Activated CD4-positive, alpha-beta memory T cell treated with anti-CD3 and anti-CD28 coated beads, Interleukin-2, amount 10 ng/mL, durations not matched to agents 7 days and 5 days (primary cell): Measurements from ENCODE around the gene SORBS2. TPM values are rescaled to one million over a fixed set of nuclear protein-coding genes. Genes with fewer than 3 reads are reported as not detected.

Source experiments
- CTCF ChIA-PET: fragments of 350-600 bp; sonication (Branson Sonifier 250); formaldehyde crosslinking; loops from one replicate; lab custom pipeline; 2021; ENCODE audit warnings: antibody characterized with exemption, inconsistent platforms; lab: Charles Lee
- POLR2A ChIA-PET: fragments of 350-600 bp; sonication (Branson Sonifier 250); formaldehyde crosslinking; loops from one replicate; lab custom pipeline; 2021; ENCODE audit warnings: antibody characterized with exemption; lab: Charles Lee
- DNase-seq: peaks from one replicate; pipeline ENCODE4 v3.0.0-alpha.2; 2020
- H3K27ac Mint-ChIP-seq: one replicate; pipeline ENCODE4 v1.8.0; 2021; ENCODE audit warnings: mild to moderate bottlenecking, mixed read lengths
- H3K27me3 Mint-ChIP-seq: one replicate; pipeline ENCODE4 v1.8.0; 2021; ENCODE audit warnings: mixed read lengths
- H3K36me3 Mint-ChIP-seq: one replicate; pipeline ENCODE4 v1.8.0; 2021; ENCODE audit warnings: low read depth, mixed read lengths
- H3K4me1 Mint-ChIP-seq: one replicate; pipeline ENCODE4 v1.8.0; 2021; ENCODE audit warnings: mixed read lengths
- H3K4me3 Mint-ChIP-seq: one replicate; pipeline ENCODE4 v1.8.0; 2021; ENCODE audit warnings: mild to moderate bottlenecking, mixed read lengths
- H3K9me3 Mint-ChIP-seq: one replicate; pipeline ENCODE4 v1.8.0; 2021; ENCODE audit warnings: mixed read lengths
- total RNA-seq, 2 experiments: library from RNA; stranded (reverse); gene quantifications; one replicate each; pipeline ENCODE4 v1.2.3, GENCODE V29; 2021

The SORBS2 gene
- total RNA-seq, 2 experiments from 2014 or later = not detected

- CTCF ChIA-PET = no interaction called here
These were observed 163.4 kb downstream of the SORBS2 start for GRCh38 chr4:185648631-185649030.

GRCh38 chr4:185645403-185645802, 166.6 kb downstream of the SORBS2 start:
- no peak overlapping the region for H3K27ac Mint-ChIP-seq
- CTCF ChIA-PET = no interaction called here
- POLR2A ChIA-PET = no interaction called here
- H3K36me3 Mint-ChIP-seq = no peaks in the 10 kb centered on the region
- H3K4me3 Mint-ChIP-seq = no peak overlapping the region
- DNase-seq = no peak
- no peaks in the 10 kb centered on the region for H3K4me1 Mint-ChIP-seq
- H3K27me3 Mint-ChIP-seq = peaks cover 13% of the 10 kb centered on the region
- H3K9me3 Mint-ChIP-seq = no peaks in the 10 kb centered on the region

More at GRCh38 chr4:185648631-185649030, 163.4 kb downstream of the SORBS2 start:
- Mint-ChIP-seq H3K27me3 (peaks cover 7% of the 10 kb centered on the region), H3K27ac (no peak overlapping the region), H3K36me3 (no peaks in the 10 kb centered on the region), H3K4me1 (no peaks in the 10 kb centered on the region), H3K9me3 (no peaks in the 10 kb centered on the region), H3K4me3 (no peak overlapping the region)
- POLR2A ChIA-PET = no interaction called here
- DNase-seq = no peak

GRCh38 chr4:185644408-185644807, 167.6 kb downstream of the SORBS2 start:
- no peak overlapping the region for H3K27ac Mint-ChIP-seq
- H3K27me3 Mint-ChIP-seq = peaks cover 16% of the 10 kb centered on the region
- H3K4me3 Mint-ChIP-seq = no peak overlapping the region
- no peaks in the 10 kb centered on the region for H3K9me3 Mint-ChIP-seq
- H3K36me3 Mint-ChIP-seq = no peaks in the 10 kb centered on the region
- ChIA-PET CTCF (no interaction called here), POLR2A (no interaction called here)
- H3K4me1 Mint-ChIP-seq = no peaks in the 10 kb centered on the region
- DNase-seq = no peak

GRCh38 chr4:185642907-185643306, 169.1 kb downstream of the SORBS2 start:
- ChIA-PET CTCF (interaction anchor here (1.5 kb wide), 1 partner anchor 395 kb away, joined by 11 read pairs; no protein-coding TSS in a partner anchor), POLR2A (no interaction called here)
- peaks cover 1% of the 10 kb centered on the region for H3K4me1 Mint-ChIP-seq
- H3K9me3 Mint-ChIP-seq = no peaks in the 10 kb centered on the region
- peaks cover 27% of the 10 kb centered on the region for H3K27me3 Mint-ChIP-seq
- no peak overlapping the region for H3K27ac Mint-ChIP-seq
- no peak overlapping the region for H3K4me3 Mint-ChIP-seq
- H3K36me3 Mint-ChIP-seq = no peaks in the 10 kb centered on the region
- DNase-seq = no peak

- peaks cover 1% of the 10 kb centered on the region for H3K4me1 Mint-ChIP-seq
- H3K36me3 Mint-ChIP-seq = no peaks in the 10 kb centered on the region
- peaks cover 32% of the 10 kb centered on the region for H3K27me3 Mint-ChIP-seq
- ChIA-PET CTCF (interaction anchor here (1.0 to 2.0 kb wide), 7 partner anchors 22 to 497 kb away, joined by 3 to 18 read pairs (median 4); no protein-coding TSS in a partner anchor), POLR2A (no interaction called here)
- DNase-seq = no peak
- no peak overlapping the region for H3K27ac Mint-ChIP-seq
- no peaks in the 10 kb centered on the region for H3K9me3 Mint-ChIP-seq
- H3K4me3 Mint-ChIP-seq = no peak overlapping the region
These were observed 171.0 kb downstream of the SORBS2 start for GRCh38 chr4:185640811-185641675.

- peaks cover 1% of the 10 kb centered on the region for H3K4me1 Mint-ChIP-seq
- CTCF ChIA-PET = interaction anchor here (1.0 kb wide), 1 partner anchor 400 kb away, joined by 3 read pairs; no protein-coding TSS in a partner anchor
- DNase-seq = no peak
- H3K36me3 Mint-ChIP-seq = no peaks in the 10 kb centered on the region
- H3K4me3 Mint-ChIP-seq = no peak overlapping the region
- POLR2A ChIA-PET = no interaction called here
- no peak overlapping the region for H3K27ac Mint-ChIP-seq
- peaks cover 25% of the 10 kb centered on the region for H3K27me3 Mint-ChIP-seq
- H3K9me3 Mint-ChIP-seq = peaks cover 3% of the 10 kb centered on the region
These were observed 173.3 kb downstream of the SORBS2 start for GRCh38 chr4:185638548-185639301.

GRCh38 chr4:185638093-185638492, 173.9 kb downstream of the SORBS2 start:
- POLR2A ChIA-PET = no interaction called here
- Mint-ChIP-seq H3K27ac (no peak overlapping the region), H3K4me3 (no peak overlapping the region), H3K27me3 (peaks cover 23% of the 10 kb centered on the region), H3K4me1 (peaks cover 1% of the 10 kb centered on the region), H3K9me3 (peaks cover 3% of the 10 kb centered on the region), H3K36me3 (no peaks in the 10 kb centered on the region)
- CTCF ChIA-PET = interaction anchor here (1.0 kb wide), 1 partner anchor 400 kb away, joined by 3 read pairs; no protein-coding TSS in a partner anchor
- no peak for DNase-seq

GRCh38 chr4:185637163-185637875, 174.7 kb downstream of the SORBS2 start:
- peaks cover 3% of the 10 kb centered on the region for H3K9me3 Mint-ChIP-seq
- no peaks in the 10 kb centered on the region for H3K36me3 Mint-ChIP-seq
- DNase-seq = no peak
- POLR2A ChIA-PET = no interaction called here
- CTCF ChIA-PET = interaction anchor here (0.7 kb wide), 1 partner anchor 239 kb away, joined by 3 read pairs; no protein-coding TSS in a partner anchor
- H3K27ac Mint-ChIP-seq = no peak overlapping the region
- H3K27me3 Mint-ChIP-seq = peaks cover 18% of the 10 kb centered on the region
- H3K4me1 Mint-ChIP-seq = peaks cover 1% of the 10 kb centered on the region
- H3K4me3 Mint-ChIP-seq = no peak overlapping the region

GRCh38 chr4:185634066-185634652, 177.8 kb downstream of the SORBS2 start:
- Mint-ChIP-seq H3K4me3 (no peak overlapping the region), H3K27ac (no peak overlapping the region), H3K27me3 (peaks cover 15% of the 10 kb centered on the region), H3K9me3 (peaks cover 3% of the 10 kb centered on the region), H3K36me3 (no peaks in the 10 kb centered on the region), H3K4me1 (peaks cover 1% of the 10 kb centered on the region)
- POLR2A ChIA-PET = no interaction called here
- CTCF ChIA-PET = interaction anchor here (1.0 kb wide), 1 partner anchor 9 kb away, joined by 5 read pairs; no protein-coding TSS in a partner anchor
- DNase-seq = no peak

- Mint-ChIP-seq H3K4me3 (no peak overlapping the region), H3K4me1 (no peaks in the 10 kb centered on the region), H3K27ac (no peak overlapping the region), H3K27me3 (peaks cover 5% of the 10 kb centered on the region), H3K36me3 (no peaks in the 10 kb centered on the region), H3K9me3 (no peaks in the 10 kb centered on the region)
- POLR2A ChIA-PET = no interaction called here
- CTCF ChIA-PET = no interaction called here
- DNase-seq = no peak
These were observed 185.2 kb downstream of the SORBS2 start for GRCh38 chr4:185626798-185627197.

GRCh38 chr4:185625503-185625902, 186.5 kb downstream of the SORBS2 start:
- no peaks in the 10 kb centered on the region for H3K36me3 Mint-ChIP-seq
- H3K27ac Mint-ChIP-seq = no peak overlapping the region
- no peak for DNase-seq
- no peak overlapping the region for H3K4me3 Mint-ChIP-seq
- no peaks in the 10 kb centered on the region for H3K9me3 Mint-ChIP-seq
- ChIA-PET CTCF (interaction anchor here (1.9 kb wide), 1 partner anchor 9 kb away, joined by 5 read pairs; no protein-coding TSS in a partner anchor), POLR2A (no interaction called here)
- H3K4me1 Mint-ChIP-seq = no peaks in the 10 kb centered on the region
- H3K27me3 Mint-ChIP-seq = peaks cover 4% of the 10 kb centered on the region

GRCh38 chr4:185624259-185624589, 187.8 kb downstream of the SORBS2 start:
- Mint-ChIP-seq H3K36me3 (no peaks in the 10 kb centered on the region), H3K9me3 (no peaks in the 10 kb centered on the region), H3K4me1 (no peaks in the 10 kb centered on the region), H3K4me3 (no peak overlapping the region), H3K27me3 (peaks cover 4% of the 10 kb centered on the region), H3K27ac (no peak overlapping the region)
- ChIA-PET CTCF (interaction anchor here (1.9 kb wide), 1 partner anchor 10 kb away, joined by 5 read pairs; no protein-coding TSS in a partner anchor), POLR2A (no interaction called here)
- no peak for DNase-seq
